ENCODE data around the gene CYTH4. TPM values are rescaled to one million over a fixed set of nuclear protein-coding genes. Genes with fewer than 3 reads are reported as not detected.

CYTH4 gene
- total RNA-seq, 1 donor from 2014 or later: not detected

DNA sequence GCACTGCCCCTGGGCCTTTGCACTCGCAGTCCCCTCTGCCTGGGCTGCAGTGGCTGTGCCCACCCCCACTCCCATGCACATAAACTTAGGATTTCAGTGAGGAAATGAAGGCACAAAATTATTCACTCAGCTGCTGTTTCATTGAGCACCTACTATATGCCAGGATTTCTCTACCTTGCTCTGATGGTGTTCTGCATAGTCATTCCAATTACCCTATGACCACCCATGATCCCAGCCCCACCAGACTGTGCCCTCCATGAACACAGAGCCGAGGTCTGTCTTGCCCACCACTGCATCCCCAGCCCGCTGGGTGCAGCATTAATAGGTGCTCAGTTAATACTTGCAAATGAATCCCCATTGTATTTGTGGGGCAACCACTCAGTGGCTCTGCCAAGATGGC is 10.9 kb downstream of the CYTH4 start:
- Mint-ChIP-seq H3K4me3 (ENCODE audit: unreplicated experiment) (no peak overlapping the region), H3K27ac (ENCODE audit: unreplicated experiment) (no peak overlapping the region), H3K4me1 (ENCODE audit: low read depth, unreplicated experiment) (peaks cover 6% of the 10 kb centered on the region), H3K9me3 (ENCODE audit: unreplicated experiment) (peaks cover 12% of the 10 kb centered on the region), H3K36me3 (ENCODE audit: unreplicated experiment) (no peaks in the 10 kb centered on the region), H3K27me3 (ENCODE audit: unreplicated experiment) (peaks cover 8% of the 10 kb centered on the region)
- DNase-seq: no peak
- TF ChIP-seq, protein P1, sequence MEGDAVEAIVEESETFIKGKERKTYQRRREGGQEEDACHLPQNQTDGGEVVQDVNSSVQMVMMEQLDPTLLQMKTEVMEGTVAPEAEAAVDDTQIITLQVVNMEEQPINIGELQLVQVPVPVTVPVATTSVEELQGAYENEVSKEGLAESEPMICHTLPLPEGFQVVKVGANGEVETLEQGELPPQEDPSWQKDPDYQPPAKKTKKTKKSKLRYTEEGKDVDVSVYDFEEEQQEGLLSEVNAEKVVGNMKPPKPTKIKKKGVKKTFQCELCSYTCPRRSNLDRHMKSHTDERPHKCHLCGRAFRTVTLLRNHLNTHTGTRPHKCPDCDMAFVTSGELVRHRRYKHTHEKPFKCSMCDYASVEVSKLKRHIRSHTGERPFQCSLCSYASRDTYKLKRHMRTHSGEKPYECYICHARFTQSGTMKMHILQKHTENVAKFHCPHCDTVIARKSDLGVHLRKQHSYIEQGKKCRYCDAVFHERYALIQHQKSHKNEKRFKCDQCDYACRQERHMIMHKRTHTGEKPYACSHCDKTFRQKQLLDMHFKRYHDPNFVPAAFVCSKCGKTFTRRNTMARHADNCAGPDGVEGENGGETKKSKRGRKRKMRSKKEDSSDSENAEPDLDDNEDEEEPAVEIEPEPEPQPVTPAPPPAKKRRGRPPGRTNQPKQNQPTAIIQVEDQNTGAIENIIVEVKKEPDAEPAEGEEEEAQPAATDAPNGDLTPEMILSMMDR (IDR thresholded peaks at IDR 0.05; ENCODE audit: partially characterized antibody, unreplicated experiment): no peak

GRCh38 chr22:37294747-37295146 is 12.4 kb downstream of the CYTH4 start:
- Mint-ChIP-seq H3K36me3 (ENCODE audit: unreplicated experiment) (no peaks in the 10 kb centered on the region), H3K4me1 (ENCODE audit: low read depth, unreplicated experiment) (peaks cover 7% of the 10 kb centered on the region), H3K27ac (ENCODE audit: unreplicated experiment) (no peak overlapping the region), H3K4me3 (ENCODE audit: unreplicated experiment) (no peak overlapping the region), H3K9me3 (ENCODE audit: unreplicated experiment) (peaks cover 10% of the 10 kb centered on the region), H3K27me3 (ENCODE audit: unreplicated experiment) (peaks cover 11% of the 10 kb centered on the region)
- no peak for DNase-seq
- TF ChIP-seq, protein P1 (IDR thresholded peaks at IDR 0.05; ENCODE audit: partially characterized antibody, unreplicated experiment): no peak

DNA sequence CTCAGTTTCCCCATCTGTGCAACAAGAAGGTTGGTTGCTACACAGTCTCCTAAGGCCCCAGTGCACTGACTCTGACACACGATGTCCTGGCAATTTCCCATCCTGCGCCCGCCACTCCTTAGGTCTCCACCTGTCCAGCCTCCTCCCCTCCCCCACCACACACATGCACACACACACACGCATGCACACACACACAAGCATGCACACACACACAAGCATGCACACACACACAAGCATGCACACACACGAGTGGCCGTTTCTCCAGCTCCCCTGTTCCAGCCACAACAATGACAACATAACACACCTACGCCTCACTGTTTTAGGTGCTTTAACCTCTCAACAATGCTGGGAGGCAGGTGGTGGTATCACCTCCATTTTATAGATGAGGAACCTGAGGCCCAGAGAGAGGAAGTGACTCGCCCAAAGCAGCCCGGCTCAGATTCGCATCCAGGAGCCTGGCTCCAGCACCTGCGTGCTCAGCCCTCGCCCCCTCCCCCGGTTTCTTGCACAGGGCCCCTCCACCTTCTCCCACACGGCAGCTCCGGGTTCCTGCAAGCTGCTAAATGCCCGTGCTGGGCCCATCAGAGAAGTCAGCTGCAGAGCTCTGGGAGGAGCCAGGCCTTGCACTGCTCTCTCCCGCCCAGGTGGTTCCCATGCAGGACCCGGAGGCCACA is 13.0 kb downstream of the CYTH4 start:
- peaks cover 10% of the 10 kb centered on the region for H3K9me3 Mint-ChIP-seq (ENCODE audit: unreplicated experiment)

DNA sequence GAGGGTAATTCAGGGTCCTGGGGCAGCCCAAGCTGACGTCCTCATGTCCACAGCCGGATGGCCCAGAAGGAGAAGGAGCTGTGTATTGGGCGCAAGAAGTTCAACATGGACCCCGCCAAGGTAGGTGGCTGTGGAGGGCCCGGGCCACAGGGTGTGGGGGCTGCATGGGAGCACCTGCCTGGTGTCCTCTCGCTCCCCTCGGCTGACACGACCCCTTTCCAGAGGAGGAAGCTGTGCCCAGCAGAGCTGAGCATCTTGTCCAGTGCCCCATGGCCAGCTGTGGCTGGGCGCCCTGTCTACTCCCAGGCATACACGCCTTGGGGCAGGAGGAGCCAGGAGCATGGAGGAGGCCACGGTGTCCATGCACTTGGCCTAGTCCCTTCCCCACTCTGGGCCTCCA is 13.6 kb downstream of the CYTH4 start:
- peaks cover 10% of the 10 kb centered on the region for H3K27me3 Mint-ChIP-seq (ENCODE audit: unreplicated experiment)
- H3K9me3 Mint-ChIP-seq (ENCODE audit: unreplicated experiment): peaks cover 5% of the 10 kb centered on the region
- TF ChIP-seq, protein P1 (IDR thresholded peaks at IDR 0.05; ENCODE audit: partially characterized antibody, unreplicated experiment): no peak

More for the DNA sequence above, 13.0 kb downstream of the CYTH4 start:
- no peak for DNase-seq
- Mint-ChIP-seq H3K27me3 (ENCODE audit: unreplicated experiment) (peaks cover 10% of the 10 kb centered on the region), H3K36me3 (ENCODE audit: unreplicated experiment) (no peaks in the 10 kb centered on the region), H3K27ac (ENCODE audit: unreplicated experiment) (no peak overlapping the region), H3K4me1 (ENCODE audit: low read depth, unreplicated experiment) (peaks cover 7% of the 10 kb centered on the region), H3K4me3 (ENCODE audit: unreplicated experiment) (no peak overlapping the region)
- TF ChIP-seq, protein P1 (IDR thresholded peaks at IDR 0.05; ENCODE audit: partially characterized antibody, unreplicated experiment): no peak

DNA sequence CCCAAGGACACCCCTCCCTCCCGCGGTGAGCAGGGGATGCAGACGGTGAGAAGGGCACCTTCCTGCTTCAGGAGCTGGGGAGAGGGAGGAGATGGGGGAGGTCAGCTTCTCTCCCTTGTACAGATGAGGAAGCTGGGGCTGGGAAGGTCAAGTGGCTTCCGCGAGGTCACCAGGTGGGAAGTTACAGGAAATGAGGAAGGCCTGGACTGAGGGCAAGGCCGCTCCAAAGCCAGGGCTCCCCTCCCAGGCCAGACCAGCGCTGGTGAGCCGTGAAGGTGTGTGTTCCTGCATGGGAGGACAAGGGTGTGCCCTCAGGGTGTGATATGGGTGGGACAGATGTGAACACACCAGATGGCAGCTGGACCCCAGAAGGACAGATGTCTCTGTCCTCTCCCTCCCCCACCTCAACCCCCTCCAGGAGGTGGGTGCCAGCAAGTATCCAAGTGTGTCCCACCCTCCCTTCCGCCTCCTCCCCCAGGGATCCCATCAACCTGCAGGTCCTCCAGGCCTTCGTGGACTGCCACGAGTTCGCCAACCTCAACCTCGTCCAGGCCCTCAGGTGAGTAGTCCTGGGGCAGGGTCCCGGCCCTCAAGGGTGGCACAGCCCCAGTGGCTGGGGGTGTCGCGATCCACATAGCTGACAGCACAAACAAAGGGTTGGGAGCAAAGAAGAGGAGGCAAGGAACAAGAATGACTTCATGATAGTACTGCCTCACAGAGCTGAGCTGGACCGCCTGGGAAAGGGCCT is 16.6 kb downstream of the CYTH4 start:
- H3K27ac Mint-ChIP-seq (ENCODE audit: unreplicated experiment): no peak overlapping the region
- TF ChIP-seq, protein P1 (IDR thresholded peaks at IDR 0.05; ENCODE audit: partially characterized antibody, unreplicated experiment): no peak
- peaks cover 13% of the 10 kb centered on the region for H3K27me3 Mint-ChIP-seq (ENCODE audit: unreplicated experiment)
- H3K4me3 Mint-ChIP-seq (ENCODE audit: unreplicated experiment): no peak overlapping the region
- peaks cover 3% of the 10 kb centered on the region for H3K9me3 Mint-ChIP-seq (ENCODE audit: unreplicated experiment)
- no peak for DNase-seq
- peaks cover 3% of the 10 kb centered on the region for H3K4me1 Mint-ChIP-seq (ENCODE audit: low read depth, unreplicated experiment)
- no peaks in the 10 kb centered on the region for H3K36me3 Mint-ChIP-seq (ENCODE audit: unreplicated experiment)

More for the DNA sequence above, 13.6 kb downstream of the CYTH4 start:
- no peaks in the 10 kb centered on the region for H3K36me3 Mint-ChIP-seq (ENCODE audit: unreplicated experiment)
- peaks cover 5% of the 10 kb centered on the region for H3K4me1 Mint-ChIP-seq (ENCODE audit: low read depth, unreplicated experiment)
- H3K4me3 Mint-ChIP-seq (ENCODE audit: unreplicated experiment): no peak overlapping the region
- H3K27ac Mint-ChIP-seq (ENCODE audit: unreplicated experiment): no peak overlapping the region
- DNase-seq: no peak
